ENCODE results near the gene USP4.
"Not testable (repeated sequence)": the region's sequence is repeated elsewhere in the genome, so short reads cannot be mapped to it uniquely, and the experiment has no call there.

USP4 gene, protein sequence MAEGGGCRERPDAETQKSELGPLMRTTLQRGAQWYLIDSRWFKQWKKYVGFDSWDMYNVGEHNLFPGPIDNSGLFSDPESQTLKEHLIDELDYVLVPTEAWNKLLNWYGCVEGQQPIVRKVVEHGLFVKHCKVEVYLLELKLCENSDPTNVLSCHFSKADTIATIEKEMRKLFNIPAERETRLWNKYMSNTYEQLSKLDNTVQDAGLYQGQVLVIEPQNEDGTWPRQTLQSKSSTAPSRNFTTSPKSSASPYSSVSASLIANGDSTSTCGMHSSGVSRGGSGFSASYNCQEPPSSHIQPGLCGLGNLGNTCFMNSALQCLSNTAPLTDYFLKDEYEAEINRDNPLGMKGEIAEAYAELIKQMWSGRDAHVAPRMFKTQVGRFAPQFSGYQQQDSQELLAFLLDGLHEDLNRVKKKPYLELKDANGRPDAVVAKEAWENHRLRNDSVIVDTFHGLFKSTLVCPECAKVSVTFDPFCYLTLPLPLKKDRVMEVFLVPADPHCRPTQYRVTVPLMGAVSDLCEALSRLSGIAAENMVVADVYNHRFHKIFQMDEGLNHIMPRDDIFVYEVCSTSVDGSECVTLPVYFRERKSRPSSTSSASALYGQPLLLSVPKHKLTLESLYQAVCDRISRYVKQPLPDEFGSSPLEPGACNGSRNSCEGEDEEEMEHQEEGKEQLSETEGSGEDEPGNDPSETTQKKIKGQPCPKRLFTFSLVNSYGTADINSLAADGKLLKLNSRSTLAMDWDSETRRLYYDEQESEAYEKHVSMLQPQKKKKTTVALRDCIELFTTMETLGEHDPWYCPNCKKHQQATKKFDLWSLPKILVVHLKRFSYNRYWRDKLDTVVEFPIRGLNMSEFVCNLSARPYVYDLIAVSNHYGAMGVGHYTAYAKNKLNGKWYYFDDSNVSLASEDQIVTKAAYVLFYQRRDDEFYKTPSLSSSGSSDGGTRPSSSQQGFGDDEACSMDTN

DNA sequence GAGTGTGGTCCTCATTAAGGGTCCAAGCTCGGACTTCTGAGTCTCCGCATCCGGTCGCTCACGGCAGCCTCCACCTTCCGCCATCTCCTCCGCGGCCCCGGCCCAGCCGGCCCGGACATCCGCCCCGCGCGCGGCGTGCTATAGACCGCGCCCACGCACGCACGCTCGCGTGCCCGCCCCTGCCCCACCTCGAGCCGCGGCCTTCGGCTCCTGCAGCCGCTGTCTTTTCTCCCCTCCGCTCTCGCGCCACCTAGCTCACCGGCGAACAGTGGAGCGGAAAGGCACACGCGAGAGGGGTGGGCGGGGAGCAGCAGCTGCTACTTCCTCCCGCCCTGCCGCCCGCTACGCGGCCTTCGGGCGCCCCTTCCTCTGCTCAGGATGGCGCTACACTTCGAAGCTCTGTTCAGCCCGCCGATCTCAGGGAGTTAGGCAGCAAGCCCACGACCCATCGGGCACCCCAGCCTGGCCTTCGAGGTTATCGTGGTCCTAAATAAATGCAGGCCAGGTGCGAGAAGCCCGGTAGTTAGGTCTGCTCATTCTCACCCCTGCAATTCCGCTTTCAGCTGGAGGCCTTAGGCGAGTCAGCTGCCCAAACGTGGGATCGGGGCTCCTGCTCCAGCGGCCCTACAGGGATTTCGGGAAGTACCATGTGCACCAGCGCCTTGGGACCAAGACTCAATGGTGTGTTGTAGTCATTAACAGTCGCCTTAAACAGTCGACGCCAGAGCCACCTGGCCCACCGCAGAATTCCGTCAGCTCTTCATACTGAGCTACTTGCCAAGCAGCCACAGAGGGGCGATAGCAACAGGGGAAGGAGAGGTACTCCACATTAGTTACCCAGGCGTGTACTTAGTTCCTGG lies at the start of gene USP4:
Gene USP4 (minus strand): TSS at position 113 of the 860 bp plus-strand sequence. CDS start 29 bp downstream, at position 84.
- DNase-seq (ENCODE audit: low read depth in 1 of 2, low spot score in 1 of 2) = peak; percentile 81 to 89

DNA sequence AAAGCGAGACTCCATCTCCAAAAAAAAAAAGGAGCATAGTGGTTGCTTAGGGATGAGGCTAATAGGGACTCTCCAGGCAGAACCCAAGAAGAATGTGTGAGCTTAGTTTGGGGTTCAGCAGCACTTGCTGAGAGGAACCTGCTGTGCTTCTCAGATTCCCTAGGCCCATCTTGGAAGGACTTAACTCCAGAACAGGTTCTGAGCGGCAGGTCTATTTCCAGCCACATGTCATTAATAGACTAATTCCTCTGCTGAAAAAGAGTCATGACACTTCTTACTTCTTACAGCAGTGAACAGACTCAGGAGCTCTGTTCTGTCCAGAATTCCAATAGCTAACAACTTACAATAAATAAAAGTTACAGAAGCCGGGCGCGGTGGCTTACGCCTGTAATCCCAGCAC lies 49.4 kb upstream of the USP4 start:
- DNase-seq (ENCODE audit: low read depth in 1 of 2, low spot score in 1 of 2) = no peak

DNA sequence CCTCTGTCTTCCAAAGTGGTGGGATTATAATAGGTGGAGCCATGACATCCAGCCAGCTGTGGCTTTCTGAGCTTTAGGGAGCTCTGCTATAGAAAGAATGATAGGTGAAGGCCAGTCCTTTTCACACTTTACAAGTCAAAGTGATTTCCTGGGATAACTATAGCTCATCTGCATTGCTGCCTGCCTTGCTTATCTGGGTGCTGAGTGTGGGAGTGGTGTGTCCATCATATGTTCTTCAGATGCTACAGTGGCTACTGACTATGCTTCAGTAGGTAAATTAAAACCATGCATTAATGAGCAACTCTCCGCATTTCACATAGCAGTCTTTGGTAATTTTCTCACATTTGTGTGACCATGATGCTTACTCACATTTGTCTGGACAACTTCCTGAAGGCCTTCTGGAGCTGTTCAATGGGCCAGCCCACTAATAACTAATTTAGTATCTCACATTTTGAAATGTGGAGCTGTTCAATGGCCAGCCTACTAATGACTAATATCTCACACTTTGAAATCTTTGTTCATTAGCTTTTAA lies 48.5 kb upstream of the USP4 start:
- no peak for DNase-seq (ENCODE audit: low read depth in 1 of 2, low spot score in 1 of 2)

DNA sequence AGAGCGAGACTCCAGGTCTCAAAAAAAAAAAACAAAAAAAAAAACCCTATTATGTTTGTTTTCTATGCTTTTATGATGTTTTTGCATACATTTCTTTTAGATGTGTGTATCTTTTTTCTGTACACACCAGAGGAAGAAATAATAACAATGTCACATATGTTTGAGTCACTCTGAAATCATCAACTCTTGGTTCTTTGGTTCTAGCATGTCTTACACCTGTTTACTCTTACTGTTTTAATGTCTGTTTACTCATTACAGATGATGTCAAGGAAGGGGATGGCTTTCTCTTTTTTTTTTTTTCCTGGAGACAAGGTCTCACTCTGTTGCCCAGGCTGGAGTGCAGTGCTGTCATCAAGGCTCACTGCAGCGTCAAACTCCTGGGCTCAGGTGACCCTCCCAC lies 47.9 kb upstream of the USP4 start:
- no peak for DNase-seq (ENCODE audit: low read depth in 1 of 2, low spot score in 1 of 2)

DNA sequence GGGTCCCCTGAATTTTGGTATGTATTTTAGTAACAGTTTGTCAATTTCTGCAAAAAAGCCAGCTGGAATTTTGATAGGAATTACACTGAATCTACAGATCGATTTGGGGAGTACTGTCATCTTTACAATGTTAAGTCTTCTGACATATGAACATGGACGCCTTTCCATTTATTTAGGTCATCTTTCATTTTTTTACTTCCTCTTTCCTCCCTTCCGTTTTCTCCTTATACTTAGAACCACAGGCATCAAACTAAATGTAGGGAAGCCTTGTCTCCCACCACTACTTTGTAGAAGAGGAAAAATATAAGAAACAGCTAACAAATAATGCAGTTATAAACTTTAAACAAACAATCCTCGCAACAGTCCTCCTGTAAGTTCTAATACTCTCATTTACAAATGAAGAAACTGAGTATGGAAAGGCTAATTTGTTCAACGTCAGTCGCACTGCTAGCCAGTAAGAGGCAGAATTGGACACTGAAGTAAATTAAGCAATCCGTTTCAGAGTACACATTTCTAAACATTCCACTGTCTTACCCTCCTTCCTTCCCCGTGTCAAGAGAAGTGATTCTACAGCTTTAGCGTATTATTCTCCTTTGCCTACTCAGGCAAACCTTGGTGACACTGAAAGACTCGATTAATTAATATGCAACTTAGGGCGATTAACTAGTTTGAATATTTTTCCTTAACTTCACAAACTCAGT lies 46.4 kb upstream of the USP4 start:
- no peak for DNase-seq (ENCODE audit: low read depth in 1 of 2, low spot score in 1 of 2)

DNA sequence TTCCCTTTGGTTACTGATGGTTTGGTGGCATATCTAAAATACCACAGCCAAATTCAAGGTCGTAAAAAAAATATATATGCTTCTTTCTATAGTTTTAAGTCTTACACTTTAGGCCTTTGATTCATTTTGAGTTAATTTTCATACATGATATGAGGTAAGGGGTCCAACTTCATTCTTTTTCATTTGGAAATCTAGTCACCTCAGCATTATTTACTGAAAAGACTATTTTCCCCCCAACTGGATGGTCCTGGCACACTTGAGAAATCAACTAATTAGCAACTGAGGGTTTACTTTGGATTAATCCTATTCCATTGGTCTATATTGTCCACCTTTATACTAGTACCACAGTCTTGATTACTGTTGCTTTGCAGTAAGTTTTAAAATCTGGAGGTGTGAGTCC lies 45.8 kb upstream of the USP4 start:
- DNase-seq (ENCODE audit: low read depth in 1 of 2, low spot score in 1 of 2) = no peak

DNA sequence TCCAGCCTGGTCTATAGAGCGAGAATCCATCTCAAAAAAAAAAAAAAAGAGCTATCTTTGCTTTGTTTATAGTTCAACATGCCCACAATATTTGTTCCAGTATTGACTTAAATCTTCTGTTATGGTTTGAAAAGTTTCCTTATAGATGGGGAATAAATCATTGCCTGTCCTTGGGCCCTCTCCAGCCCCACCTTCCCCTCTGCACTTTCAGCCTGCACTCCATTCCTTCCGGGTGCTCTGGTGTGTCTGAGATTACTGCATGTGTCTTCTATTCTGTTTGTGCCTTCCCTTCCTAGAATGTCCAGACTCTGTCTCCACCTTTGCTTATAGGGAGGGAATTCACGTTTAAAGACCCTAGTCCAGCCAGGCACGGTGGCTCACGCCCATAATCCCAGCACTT lies 43.5 kb upstream of the USP4 start:
- no peak for DNase-seq (ENCODE audit: low read depth in 1 of 2, low spot score in 1 of 2)

DNA sequence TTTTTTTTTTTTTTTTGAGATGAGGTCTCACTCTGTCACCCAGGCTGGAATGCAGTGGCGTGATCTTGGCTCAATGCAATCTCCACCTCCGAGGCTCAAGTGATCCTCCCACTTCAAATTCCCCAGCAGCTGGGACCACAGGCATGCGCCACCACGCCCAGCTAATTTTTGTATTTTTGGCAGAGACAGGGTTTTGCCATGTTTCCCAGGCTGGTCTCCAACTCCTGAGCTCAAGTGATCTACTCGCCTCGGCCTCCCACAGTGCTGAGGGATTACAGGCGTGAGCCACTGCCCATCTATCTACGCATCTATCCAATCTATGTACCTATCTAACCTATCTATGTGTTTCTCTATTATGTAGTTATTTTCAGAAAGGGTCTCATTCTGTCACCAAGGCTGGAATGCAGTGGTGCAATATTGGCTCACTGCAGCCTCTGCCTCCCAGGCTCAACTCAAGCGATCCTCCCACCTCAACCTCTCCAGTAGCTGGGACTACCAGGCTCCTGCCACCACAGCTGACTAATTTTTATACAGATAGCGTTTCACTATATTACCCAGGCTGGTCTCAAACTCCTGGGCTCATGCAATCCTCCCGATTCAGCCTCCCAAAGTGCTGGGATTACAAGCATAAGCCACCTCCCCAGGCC lies 38.5 kb upstream of the USP4 start:
- no peak for DNase-seq (ENCODE audit: low read depth in 1 of 2, low spot score in 1 of 2)

DNA sequence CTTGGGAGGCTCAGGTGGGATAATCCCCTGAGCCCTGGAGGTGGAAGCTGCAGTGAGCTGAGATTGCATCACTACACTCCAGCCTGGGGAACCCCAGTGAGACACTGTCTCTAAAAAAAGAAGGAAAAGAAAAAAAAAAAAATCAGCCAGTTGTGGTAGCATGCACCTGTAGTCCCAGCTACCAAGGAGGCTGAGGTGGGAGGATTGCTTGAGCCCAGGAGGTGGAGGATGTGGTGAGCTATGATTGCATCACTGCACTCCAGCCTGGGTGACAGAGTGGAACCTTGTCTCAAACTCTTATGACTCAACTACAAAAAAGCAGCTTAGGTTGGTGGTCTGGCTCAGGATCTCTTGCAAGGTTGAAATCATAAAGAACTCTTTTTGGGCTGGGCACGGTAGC lies 37.6 kb upstream of the USP4 start:
- peak in 1 of 2 donors; percentile 33 for DNase-seq (ENCODE audit: low read depth in 1 of 2, low spot score in 1 of 2)

DNA sequence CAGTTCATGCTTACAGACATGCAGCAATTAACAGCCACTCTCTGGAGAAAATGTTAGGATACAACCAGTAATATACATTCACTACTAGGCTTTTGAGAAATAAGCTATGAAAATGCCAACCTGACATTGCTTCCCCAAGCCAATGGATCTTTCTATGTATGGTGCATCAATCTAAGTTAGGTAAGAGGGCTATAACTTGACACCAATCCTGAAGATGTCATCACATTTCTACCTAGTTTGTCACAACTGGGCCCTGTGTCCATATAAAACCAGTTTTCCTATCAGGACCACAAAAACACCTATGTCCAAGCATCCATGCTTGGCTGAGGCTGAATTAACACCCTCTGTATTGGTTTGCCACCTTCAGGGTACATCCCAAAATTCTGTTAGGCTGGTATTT lies 32.1 kb upstream of the USP4 start:
- no peak for DNase-seq (ENCODE audit: low read depth in 1 of 2, low spot score in 1 of 2)

DNA sequence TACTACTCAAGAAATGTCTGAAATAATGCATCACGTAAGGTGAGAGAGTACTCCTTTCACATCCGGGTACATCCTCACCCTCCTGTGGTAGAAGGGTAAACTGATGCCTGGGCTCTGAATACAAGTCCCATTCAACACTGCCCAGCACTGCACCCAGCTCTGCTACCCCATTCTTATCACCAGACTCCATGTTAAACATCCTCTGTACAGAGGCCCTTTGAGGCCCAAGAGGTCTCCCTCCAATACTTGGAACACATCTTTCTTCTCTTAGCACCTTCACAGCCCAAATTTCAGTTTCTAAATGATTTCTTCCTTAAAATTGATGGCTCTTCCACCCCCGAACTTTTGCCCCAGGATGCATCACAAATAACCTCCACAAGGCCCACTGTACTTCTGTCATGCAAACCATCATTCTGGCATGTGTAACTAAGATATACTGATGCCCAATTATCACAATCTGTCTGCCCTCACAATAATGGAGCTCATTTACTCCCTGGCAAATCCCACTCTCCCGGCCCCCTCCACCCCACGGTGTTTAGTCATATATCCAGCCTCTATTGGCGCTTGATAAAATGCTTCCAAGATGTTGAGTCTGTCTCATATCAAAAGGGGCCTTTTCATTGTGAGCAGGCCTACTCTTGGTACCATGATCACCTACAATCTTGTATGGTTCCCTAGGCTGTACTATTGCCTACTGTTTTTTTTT lies 30.9 kb upstream of the USP4 start:
- no peak for DNase-seq (ENCODE audit: low read depth in 1 of 2, low spot score in 1 of 2)

DNA sequence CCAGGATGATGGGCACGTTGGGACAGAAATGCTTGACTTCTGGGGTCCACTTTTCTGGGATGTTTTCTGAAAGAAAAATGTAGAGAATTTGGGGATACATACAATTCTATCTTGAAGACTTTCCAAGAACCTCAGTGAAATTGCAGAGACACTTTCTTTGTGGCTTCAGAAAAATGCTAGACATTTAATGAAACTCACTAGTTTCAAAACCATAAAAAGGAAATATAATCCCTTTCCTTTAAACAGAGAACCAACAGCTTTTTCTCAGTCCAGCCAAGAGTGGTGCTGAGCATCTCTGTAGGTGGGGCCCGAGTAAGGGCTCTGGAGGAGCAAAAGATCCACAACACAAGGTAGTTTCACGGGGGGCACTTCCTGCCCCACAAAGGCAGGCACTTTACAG lies 22.7 kb upstream of the USP4 start:
- DNase-seq (ENCODE audit: low read depth in 1 of 2, low spot score in 1 of 2) = no peak

DNA sequence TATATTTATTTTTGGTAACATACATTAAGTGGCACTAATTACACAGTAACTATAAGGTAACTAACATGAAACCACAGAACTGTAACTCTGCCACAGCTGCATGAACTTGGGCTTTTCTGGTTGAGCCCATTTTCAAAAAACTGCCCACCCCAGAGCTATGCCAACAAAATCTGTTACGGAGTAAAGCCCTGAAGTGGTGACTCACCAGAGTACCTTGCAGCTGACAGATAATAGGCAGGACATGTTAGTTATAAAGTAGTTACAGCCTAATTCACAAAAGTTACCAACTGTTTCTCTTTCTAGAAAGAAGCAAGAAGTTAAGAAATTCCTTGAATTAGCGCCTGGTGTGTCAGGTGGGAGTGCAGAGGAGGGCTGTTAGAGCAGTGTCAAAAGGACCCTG lies 19.8 kb upstream of the USP4 start:
- no peak for DNase-seq (ENCODE audit: low read depth in 1 of 2, low spot score in 1 of 2)

DNA sequence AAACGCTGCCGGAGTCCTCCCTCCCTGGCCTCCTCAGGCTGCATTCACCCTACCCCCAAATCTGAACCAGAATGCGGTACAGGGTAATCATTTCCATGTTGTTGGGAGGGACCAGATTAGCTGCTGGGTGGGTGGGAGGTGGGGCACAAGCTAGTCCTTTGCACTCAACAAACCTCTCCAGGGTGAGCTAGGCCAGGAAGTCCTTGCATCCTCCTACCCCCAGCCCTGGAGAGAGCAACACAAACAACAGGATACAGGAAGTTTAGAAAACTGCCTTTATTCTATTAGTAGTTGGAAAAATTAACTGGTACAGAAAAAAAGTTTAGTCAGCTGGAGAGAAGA lies 19.0 kb upstream of the USP4 start:
- DNase-seq (ENCODE audit: low read depth in 1 of 2, low spot score in 1 of 2) = peak in 1 of 2 donors; percentile 14

DNA sequence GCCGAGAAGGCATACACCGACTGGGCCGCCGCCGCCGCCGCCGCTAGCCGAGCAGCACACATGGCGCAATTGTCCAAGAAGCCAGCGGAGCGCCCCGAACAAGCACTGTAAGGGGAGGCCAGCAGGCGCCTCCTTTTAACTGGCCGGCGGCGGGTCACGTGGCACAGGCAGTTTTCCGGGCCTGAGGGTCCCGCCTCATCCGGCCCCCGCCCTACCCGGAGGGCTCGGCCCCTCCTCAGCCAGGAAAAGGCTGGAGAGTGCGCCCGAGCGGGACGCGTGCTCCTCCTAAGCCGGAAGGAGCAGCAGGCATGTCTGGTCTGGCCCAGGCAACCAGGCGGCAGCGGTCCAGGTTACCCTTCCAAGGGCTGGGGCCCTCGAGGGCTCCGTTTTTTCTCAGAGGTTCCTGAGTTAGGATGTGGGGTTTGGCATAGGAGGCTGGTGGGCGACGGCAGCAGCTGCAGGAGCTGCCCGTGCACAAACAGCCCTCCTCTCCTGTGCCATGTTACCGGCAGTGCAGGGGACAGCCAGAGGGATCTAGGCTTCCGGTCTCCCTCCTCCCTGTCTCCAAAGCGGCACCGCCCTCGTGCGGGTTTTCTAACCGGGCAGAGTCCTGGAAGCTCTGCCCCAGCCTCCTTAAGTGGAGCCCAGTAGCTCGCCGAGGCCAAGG lies 18.5 kb upstream of the USP4 start, which contains the start of gene GPX1:
Gene GPX1 (minus strand): TSS at position 137 of the 667 bp plus-strand sequence. CDS start 75 bp downstream, at position 62.
- DNase-seq (ENCODE audit: low read depth in 1 of 2, low spot score in 1 of 2) = peak; percentile 54 to 77

DNA sequence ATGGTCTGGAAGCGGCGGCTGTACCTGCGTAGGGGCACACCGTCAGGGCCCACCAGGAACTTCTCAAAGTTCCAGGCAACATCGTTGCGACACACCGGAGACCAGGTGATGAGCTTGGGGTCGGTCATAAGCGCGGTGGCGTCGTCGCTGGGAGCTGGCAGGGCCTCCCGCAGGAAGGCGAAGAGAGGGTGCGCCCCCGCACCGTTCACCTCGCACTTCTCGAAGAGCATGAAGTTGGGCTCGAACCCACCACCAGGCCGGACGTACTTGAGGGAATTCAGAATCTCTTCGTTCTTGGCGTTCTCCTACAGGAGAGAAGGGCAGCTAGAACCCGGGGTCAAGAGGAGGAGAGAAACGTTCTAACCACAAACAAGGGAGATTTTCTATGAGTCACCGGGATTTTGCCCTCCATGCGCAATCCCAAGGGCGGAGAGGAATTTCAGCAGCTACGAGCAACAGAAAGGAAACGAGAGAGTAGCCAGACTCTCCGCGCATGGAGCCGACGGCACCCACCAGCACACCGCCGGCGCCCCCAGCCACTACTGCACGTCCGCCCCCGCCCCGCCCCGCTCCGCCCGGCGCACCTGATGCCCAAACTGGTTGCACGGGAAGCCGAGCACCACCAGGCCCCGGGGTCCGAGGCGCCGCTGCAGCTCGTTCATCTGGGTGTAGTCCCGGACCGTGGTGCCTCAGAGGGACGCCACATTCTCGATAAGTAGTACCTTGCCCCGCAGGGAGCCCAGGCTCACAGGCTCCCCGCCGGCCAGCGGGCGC lies 17.8 kb upstream of the USP4 start:
- peak in 1 of 2 donors; percentile 22 for DNase-seq (ENCODE audit: low read depth in 1 of 2, low spot score in 1 of 2)

DNA sequence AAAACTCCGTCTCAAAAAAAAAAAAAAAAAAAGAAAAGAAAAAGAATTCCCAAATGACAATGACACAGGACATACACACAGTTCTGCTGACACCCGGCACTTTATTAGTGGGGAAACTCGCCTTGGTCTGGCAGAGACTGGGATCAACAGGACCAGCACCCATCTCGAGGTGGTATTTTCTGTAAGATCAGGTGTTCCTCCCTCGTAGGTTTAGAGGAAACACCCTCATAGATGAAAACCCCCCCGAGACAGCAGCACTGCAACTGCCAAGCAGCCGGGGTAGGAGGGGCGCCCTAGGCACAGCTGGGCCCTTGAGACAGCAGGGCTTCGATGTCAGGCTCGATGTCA lies 17.2 kb upstream of the USP4 start:
- not testable (repeated sequence) for DNase-seq (ENCODE audit: low read depth in 1 of 2, low spot score in 1 of 2)

DNA sequence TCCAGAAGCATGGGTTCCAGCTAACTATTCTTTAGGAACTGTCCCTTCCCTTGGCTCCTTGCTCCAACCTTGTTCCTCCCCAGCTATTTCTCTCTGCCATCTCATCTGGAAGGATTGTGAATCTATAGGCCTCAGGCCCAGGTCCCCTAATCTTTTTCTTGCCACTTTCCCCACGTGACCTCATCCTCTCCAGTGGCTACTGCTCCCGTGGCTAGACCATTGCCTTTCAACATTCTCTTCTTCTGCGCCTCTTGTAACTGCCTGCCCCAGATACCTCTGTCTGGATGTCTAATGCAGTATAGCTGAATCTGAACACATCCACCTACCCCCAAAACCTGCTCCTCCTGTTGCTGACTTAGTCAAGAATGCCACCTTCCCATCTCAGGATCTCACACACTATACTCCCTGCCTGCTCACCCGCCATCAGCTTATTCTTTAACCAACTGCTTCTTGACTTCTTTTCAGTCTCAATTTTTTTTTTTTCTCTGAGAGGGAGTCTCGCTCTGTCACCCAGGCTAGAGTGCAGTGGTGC lies 13.1 kb upstream of the USP4 start:
- DNase-seq (ENCODE audit: low read depth in 1 of 2, low spot score in 1 of 2) = no peak
